Tongue (tissue), 2 donors: ENCODE data around the gene DPYSL4. TPM values are rescaled to one million over a fixed set of nuclear protein-coding genes. Genes with fewer than 3 reads are reported as not detected.

Experiments used
- DNase-seq: peaks from one replicate; pipeline ENCODE4 v3.0.0-alpha.2; 2015
- total RNA-seq: library from RNA; depleted of rRNA; stranded (reverse); fragments of >200 nt; gene quantifications from one replicate; pipeline ENCODE4 v1.2.3, GENCODE V29; 2014

DPYSL4 gene
- total RNA-seq, 1 donor from 2014 or later = 2.2 TPM

GRCh38 chr10:132196178-132197113 is 9.7 kb downstream of the DPYSL4 start:
- no peak for DNase-seq

- no peak for DNase-seq
Measured at GRCh38 chr10:132197271-132198067, 10.7 kb downstream of the DPYSL4 start.

- DNase-seq = no peak
Measured at GRCh38 chr10:132198068-132198370, 11.3 kb downstream of the DPYSL4 start.

- DNase-seq = no peak
Measured at GRCh38 chr10:132198381-132199181, 11.8 kb downstream of the DPYSL4 start.

- DNase-seq = no peak
Measured at GRCh38 chr10:132199268-132199853, 12.6 kb downstream of the DPYSL4 start.

- no peak for DNase-seq
Measured at GRCh38 chr10:132199854-132200311, 13.1 kb downstream of the DPYSL4 start.

GRCh38 chr10:132200344-132201110 is 13.8 kb downstream of the DPYSL4 start:
- no peak for DNase-seq

GRCh38 chr10:132201111-132201969 is 14.6 kb downstream of the DPYSL4 start:
- DNase-seq = no peak

- no peak for DNase-seq
Measured at GRCh38 chr10:132202070-132202970, 15.6 kb downstream of the DPYSL4 start.

- no peak for DNase-seq
Measured at GRCh38 chr10:132203256-132204077, 16.7 kb downstream of the DPYSL4 start.

- DNase-seq = no peak
Measured at GRCh38 chr10:132204078-132204780, 17.5 kb downstream of the DPYSL4 start.

- no peak for DNase-seq
Measured at GRCh38 chr10:132204781-132205473, 18.2 kb downstream of the DPYSL4 start.

- no peak for DNase-seq
Measured at GRCh38 chr10:132205650-132206376, 19.1 kb downstream of the DPYSL4 start.

GRCh38 chr10:132206377-132206745 is 19.6 kb downstream of the DPYSL4 start:
- DNase-seq = no peak

GRCh38 chr10:132206806-132207535 is 20.2 kb downstream of the DPYSL4 start:
- DNase-seq = no peak
